ENCODE data around the gene OLFM1. TPM values are rescaled to one million over a fixed set of nuclear protein-coding genes. Genes with fewer than 3 reads are reported as not detected.

The OLFM1 gene
- total RNA-seq, 4 donors from 2014 or later: 0.64 to 17.5 (median 10.9) TPM

DNA sequence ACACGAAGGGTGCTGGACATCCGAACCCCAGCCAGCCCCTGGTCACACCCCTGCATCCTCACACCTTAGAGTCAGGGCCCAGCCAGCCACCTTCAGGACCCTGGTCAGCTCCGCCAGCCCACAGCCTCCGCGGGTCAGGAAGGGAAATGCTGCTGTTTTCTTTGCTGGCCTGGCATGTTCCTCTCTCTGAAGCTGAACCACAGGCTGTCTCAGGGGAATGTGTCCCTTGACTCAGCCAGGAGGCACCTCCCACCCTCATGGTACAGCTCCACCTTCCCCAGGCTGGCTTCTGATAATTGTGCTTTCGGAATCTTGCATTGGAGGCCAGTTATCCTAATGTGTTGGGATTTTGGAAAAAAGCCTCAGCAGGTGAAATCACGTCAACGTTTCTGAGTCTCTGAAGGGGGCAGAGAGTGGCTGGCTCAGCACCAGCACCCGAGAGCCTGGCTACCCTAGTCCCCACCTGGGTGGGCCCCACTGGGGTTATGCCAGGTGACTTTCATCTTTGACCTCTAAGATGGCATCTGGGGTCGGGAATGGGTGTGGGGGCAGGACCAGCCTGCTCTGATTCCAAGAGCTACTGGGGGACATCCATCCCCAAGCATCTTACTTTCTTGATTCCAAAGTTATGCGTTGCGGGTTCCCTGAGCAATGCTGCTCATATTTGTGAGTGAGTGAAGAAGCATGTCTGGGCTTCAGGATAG, 9.8 kb upstream of the OLFM1 start:
- H3K27me3 ChIP-seq: peaks cover 0 to 76% (median 0%) of the 10 kb centered on the region in 4 donors
- TF ChIP-seq POLR2A (IDR thresholded peaks at IDR 0.05): no peak
- no peak for TF ChIP-seq CTCF (IDR thresholded peaks at IDR 0.05)
- no peak overlapping the region for H3K27ac ChIP-seq
- H3K9me3 ChIP-seq: no peaks in the 10 kb centered on the region
- H3K4me1 ChIP-seq: peaks cover 8 to 22% (median 8%) of the 10 kb centered on the region in 3 donors
- no peak overlapping the region for H3K4me3 ChIP-seq
- H3K36me3 ChIP-seq: no peaks in the 10 kb centered on the region
- intact Hi-C loops (cut with DNase I): no loop called here
- no peak for DNase-seq
- 60 to 68% methylated on average over 6 to 11 of the region's 12 CpGs for WGBS, 2 donors

DNA sequence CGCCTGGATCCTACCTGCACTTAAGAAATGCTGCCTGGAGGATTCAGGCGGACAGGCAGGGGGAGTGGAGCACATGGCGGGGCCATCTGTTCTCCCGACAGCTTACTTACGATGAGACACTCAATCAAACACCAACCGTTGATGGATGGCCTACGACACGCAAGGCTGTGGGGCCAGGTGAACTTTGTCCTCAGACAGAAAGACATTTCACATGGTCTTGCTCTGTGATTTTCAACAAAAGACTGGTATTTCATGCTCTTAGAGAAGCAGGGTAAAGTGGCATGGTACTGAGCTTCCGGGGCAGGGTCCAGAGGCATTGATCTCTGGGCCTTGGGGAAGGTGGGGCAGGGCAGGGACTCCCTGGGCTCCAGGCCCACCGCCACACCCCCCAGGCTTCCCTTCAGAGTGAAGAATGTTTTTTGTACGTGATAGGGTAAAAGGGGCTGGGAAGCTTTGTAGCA, 9.1 kb upstream of the OLFM1 start:
- no peak for DNase-seq
- Histone ChIP-seq H3K9me3 (no peaks in the 10 kb centered on the region), H3K27ac (no peak overlapping the region), H3K4me1 (peaks cover 8 to 26% (median 8%) of the 10 kb centered on the region in 3 donors), H3K4me3 (no peak overlapping the region), H3K36me3 (no peaks in the 10 kb centered on the region), H3K27me3 (peaks cover 0 to 76% (median 0%) of the 10 kb centered on the region in 4 donors)
- intact Hi-C loops (cut with DNase I): no loop called here
- TF ChIP-seq CTCF (IDR thresholded peaks at IDR 0.05) (no peak), POLR2A (IDR thresholded peaks at IDR 0.05) (no peak)
- 81 to 87% methylated on average over 7 to 11 of the region's 11 CpGs for WGBS, 2 donors

- Histone ChIP-seq H3K4me1 (peaks cover 8 to 32% (median 12%) of the 10 kb centered on the region in 3 donors), H3K36me3 (no peaks in the 10 kb centered on the region), H3K9me3 (no peaks in the 10 kb centered on the region), H3K27ac (no peak overlapping the region), H3K4me3 (no peak overlapping the region), H3K27me3 (peaks cover 0 to 76% (median 0%) of the 10 kb centered on the region in 4 donors)
- intact Hi-C loops (cut with DNase I): no loop called here
- DNase-seq: no peak
- WGBS, 2 donors: 58 to 81% methylated on average over 5 to 6 of the region's 7 CpGs
- TF ChIP-seq POLR2A (IDR thresholded peaks at IDR 0.05) (no peak), CTCF (IDR thresholded peaks at IDR 0.05) (no peak)
These were observed 8.4 kb upstream of the OLFM1 start for GRCh38 chr9:135079018-135079417.

GRCh38 chr9:135079676-135080075, 7.8 kb upstream of the OLFM1 start:
- Histone ChIP-seq H3K4me3 (no peak overlapping the region), H3K27me3 (peaks cover 0 to 74% (median 0%) of the 10 kb centered on the region in 4 donors), H3K9me3 (no peaks in the 10 kb centered on the region), H3K4me1 (peaks cover 8 to 32% (median 12%) of the 10 kb centered on the region in 3 donors), H3K36me3 (no peaks in the 10 kb centered on the region), H3K27ac (no peak overlapping the region)
- TF ChIP-seq CTCF (IDR thresholded peaks at IDR 0.05) (no peak), POLR2A (IDR thresholded peaks at IDR 0.05) (no peak)
- intact Hi-C loops (cut with DNase I): no loop called here
- 72 to 76% methylated on average over 5 to 7 of the region's 8 CpGs for WGBS, 2 donors
- no peak for DNase-seq

All from esophagus squamous epithelium (tissue), 5 donors.